PFSK-1 (cell line): ENCODE data around the gene GALNT9.

Source experiments
- POLR2AphosphoS5 ChIP-seq: IDR thresholded peaks from 2 replicates; pipeline ENCODE4 v1.6.1; 2012; ENCODE audit warnings: low read depth, mild to moderate bottlenecking, control low read depth, low read length, moderate library complexity
- REST ChIP-seq, 2 experiments: IDR thresholded peaks; 2 replicates each; pipeline versions ENCODE4 v1.6.1 to v1.8.0; 2011 to 2012; ENCODE audit warnings: low read depth in 2 of 2, low read length in 2 of 2, control low read depth in 1 of 2, inconsistent platforms in 1 of 2, mild to moderate bottlenecking in 1 of 2, moderate library complexity in 1 of 2; ENCODE audit not compliant: insufficient read depth in 1 of 2
- SIN3A ChIP-seq: IDR thresholded peaks from 2 replicates; pipeline ENCODE4 v1.6.1; 2012; ENCODE audit warnings: mild to moderate bottlenecking, low read length, moderate library complexity, borderline replicate concordance; ENCODE audit not compliant: insufficient read depth

GRCh38 chr12:132251310-132251709 is 78.1 kb downstream of the GALNT9 start:
- TF ChIP-seq POLR2AphosphoS5 (no peak), REST (IDR thresholded peaks at IDR 0.05; ENCODE audit: insufficient read depth in 1 of 2, low read depth in 2 of 2, low read length in 2 of 2) (no peak), SIN3A (no peak)
